ENCODE data around the gene KIT. TPM values are rescaled to one million over a fixed set of nuclear protein-coding genes. Genes with fewer than 3 reads are reported as not detected.

Gene KIT
- total RNA-seq, 2 experiments from 2014 or later: 0.29 to 0.79 TPM

DNA sequence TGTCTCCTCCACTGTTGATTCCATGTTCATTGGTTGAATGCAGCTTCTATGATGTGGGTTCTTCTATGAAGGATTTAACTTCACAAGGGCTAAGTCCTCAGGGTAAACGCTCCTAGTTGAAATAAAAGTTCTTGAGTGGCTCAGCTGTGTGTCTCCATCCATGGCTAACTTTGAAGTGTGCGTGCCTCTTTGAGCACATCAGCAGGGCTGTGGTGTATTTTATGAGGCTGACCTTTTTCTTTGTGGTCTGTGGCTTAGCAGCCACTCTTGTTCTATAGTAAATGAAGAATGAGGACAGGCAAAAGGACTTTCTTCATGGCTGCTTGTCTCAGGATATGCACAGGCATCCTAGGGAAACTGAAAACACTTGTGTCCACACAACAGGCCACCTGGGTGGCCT lies 88.5 kb downstream of the KIT start:
- Mint-ChIP-seq H3K27me3 (no peaks in the 10 kb centered on the region), H3K4me1 (peaks cover 4% of the 10 kb centered on the region)
- POLR2A ChIA-PET: no interaction called here

DNA sequence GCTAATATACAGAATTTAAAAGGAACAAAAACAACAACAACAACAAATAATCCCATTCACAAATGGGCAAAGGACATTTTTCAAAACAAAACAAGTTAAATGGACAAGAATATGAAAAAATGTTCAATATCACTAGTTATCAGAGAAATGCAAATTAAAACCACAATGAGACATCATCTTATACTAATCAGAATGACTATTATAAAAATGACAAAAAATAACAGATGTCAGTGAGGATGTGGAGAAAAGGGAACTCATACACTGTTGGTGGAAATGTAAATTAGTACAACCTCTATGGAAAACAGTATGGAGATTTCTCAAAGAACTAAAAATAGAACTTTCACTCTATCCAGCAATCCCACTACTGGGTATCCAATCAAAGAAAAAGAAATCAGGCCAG lies 92.6 kb downstream of the KIT start:
- H3K4me3 Mint-ChIP-seq: no peak overlapping the region
- ChIA-PET POLR2A (no interaction called here), CTCF (no interaction called here)
- H3K27ac Mint-ChIP-seq: no peak overlapping the region
- peaks cover 4% of the 10 kb centered on the region for H3K4me1 Mint-ChIP-seq
- no peaks in the 10 kb centered on the region for H3K9me3 Mint-ChIP-seq
- H3K36me3 Mint-ChIP-seq (ENCODE audit: low read depth): no peaks in the 10 kb centered on the region
- DNase-seq: no peak
- H3K27me3 Mint-ChIP-seq: no peaks in the 10 kb centered on the region

More for the DNA sequence above, 88.5 kb downstream of the KIT start:
- DNase-seq: no peak
- Mint-ChIP-seq H3K27ac (no peak overlapping the region), H3K4me3 (no peak overlapping the region), H3K36me3 (ENCODE audit: low read depth) (no peaks in the 10 kb centered on the region), H3K9me3 (no peaks in the 10 kb centered on the region)
- CTCF ChIA-PET: no interaction called here

DNA sequence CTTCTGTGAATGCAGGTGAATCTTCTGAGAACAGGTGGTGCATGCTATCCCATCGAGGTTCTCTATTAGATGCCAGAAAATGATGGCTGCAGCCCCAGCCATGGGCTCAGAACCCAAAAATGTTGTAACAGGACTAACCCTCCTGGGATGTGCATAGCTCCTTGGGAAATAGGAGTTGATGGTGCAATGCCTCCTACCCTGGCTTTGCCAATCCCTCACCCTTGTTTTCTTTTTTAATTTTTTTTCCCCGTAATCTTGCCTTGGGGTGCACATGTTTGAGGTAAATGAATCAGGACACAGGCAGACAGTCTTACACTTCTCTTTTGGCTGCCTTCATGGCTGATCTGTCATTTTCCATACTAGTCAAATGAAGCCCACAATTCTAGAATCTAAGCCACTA lies 96.6 kb downstream of the KIT start:
- ChIA-PET CTCF (no interaction called here), POLR2A (no interaction called here)
- Mint-ChIP-seq H3K4me1 (no peaks in the 10 kb centered on the region), H3K27ac (no peak overlapping the region), H3K9me3 (no peaks in the 10 kb centered on the region), H3K27me3 (no peaks in the 10 kb centered on the region), H3K36me3 (ENCODE audit: low read depth) (no peaks in the 10 kb centered on the region), H3K4me3 (no peak overlapping the region)
- no peak for DNase-seq

DNA sequence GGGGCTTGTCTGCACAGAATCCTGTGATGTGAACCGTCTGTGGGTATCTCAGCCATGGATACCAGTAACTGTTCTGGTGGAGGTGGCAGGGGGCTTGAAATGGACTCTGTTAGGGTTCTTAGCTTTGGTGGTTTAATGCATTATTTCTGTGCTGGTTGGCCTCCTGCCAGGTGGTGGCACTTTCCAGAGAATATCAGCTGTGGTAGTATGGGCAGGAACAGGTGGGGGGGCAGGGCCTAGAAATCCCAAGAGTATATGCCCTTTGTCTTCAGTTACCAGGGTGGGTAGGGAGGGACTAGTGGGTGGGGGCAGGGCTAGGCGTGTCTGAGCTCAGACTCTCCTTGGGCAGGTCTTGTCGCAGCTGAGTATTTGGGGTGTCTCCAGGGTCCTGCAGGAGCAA lies 106.7 kb downstream of the KIT start:
- no peaks in the 10 kb centered on the region for H3K36me3 Mint-ChIP-seq (ENCODE audit: low read depth)
- CTCF ChIA-PET: no interaction called here
- peaks cover 2% of the 10 kb centered on the region for H3K9me3 Mint-ChIP-seq
- H3K27me3 Mint-ChIP-seq: no peaks in the 10 kb centered on the region
- no peak overlapping the region for H3K4me3 Mint-ChIP-seq
- peaks cover 2% of the 10 kb centered on the region for H3K4me1 Mint-ChIP-seq
- no peak for DNase-seq
- H3K27ac Mint-ChIP-seq: no peak overlapping the region
- POLR2A ChIA-PET: no interaction called here

DNA sequence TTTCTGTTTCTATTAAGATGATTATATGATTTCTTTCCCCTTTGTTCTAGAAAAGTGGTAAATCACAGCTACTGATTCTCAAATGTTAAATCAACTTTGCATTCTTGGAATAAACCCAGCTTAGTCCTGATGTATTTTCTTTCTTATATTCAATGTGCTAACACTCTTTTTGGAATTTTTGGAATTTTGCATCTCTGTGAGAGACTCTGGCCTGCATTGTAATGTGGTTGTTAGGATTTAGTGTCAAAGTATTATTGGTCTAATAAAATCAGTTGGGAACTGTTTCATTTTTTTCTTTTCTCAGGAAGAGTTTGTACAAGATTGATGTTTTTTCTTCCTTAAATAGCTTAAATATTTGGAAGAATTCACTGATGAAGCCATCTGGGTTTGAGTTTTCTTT lies 109.6 kb downstream of the KIT start:
- no peaks in the 10 kb centered on the region for H3K9me3 Mint-ChIP-seq
- no peak overlapping the region for H3K27ac Mint-ChIP-seq
- ChIA-PET CTCF (no interaction called here), POLR2A (interaction anchor here (0.7 kb wide), 1 partner anchor 450 kb away, joined by 3 read pairs; no protein-coding TSS in a partner anchor)
- H3K36me3 Mint-ChIP-seq (ENCODE audit: low read depth): no peaks in the 10 kb centered on the region
- H3K4me1 Mint-ChIP-seq: no peaks in the 10 kb centered on the region
- H3K27me3 Mint-ChIP-seq: no peaks in the 10 kb centered on the region
- DNase-seq: no peak
- H3K4me3 Mint-ChIP-seq: no peak overlapping the region

DNA sequence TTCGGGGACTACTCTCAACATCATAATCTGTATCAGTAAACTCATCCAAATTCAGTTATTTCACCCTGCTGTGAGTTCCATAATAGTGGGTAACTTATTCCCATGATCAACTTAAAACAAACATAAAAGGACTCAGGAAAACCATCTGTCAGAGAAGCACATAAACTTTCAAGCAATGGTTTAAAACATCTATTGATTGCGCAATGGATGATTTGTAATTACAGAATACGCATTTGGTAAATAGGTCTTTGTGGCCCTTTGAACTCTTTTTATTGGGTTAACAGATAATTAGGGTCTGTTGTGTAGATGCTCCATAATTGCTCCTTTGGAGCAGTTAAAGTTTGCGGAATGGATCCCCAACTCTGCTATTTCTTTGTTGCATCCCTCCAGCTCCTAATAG lies 115.3 kb downstream of the KIT start:
- POLR2A ChIA-PET: no interaction called here
- Mint-ChIP-seq H3K27me3 (no peaks in the 10 kb centered on the region), H3K27ac (no peak overlapping the region), H3K4me3 (no peak overlapping the region), H3K36me3 (ENCODE audit: low read depth) (no peaks in the 10 kb centered on the region), H3K9me3 (no peaks in the 10 kb centered on the region), H3K4me1 (no peaks in the 10 kb centered on the region)
- no peak for DNase-seq
- CTCF ChIA-PET: no interaction called here

DNA sequence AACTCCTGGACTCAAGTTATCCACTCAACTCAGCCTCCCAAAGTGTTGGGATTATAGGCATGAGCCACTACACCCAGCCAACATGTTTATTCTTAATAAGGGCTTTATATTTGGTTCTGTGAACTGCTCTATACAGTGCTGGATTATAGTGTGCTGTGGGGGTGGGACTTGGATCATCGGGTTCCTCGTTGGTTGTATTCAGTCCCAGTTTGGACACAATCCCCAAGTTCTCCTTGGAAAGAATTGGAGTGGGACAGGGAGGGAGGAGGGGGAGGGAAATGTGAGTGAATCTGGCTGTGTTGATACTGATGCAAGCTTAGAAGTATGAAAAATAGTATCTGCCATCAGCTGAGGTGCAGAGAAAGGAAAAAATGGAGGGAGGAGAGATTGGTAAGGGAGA lies 121.3 kb downstream of the KIT start:
- no peaks in the 10 kb centered on the region for H3K36me3 Mint-ChIP-seq (ENCODE audit: low read depth)
- no peak for DNase-seq
- no peak overlapping the region for H3K4me3 Mint-ChIP-seq
- CTCF ChIA-PET: interaction anchor here (0.6 kb wide), 1 partner anchor 91 kb away, joined by 3 read pairs; no protein-coding TSS in a partner anchor
- H3K9me3 Mint-ChIP-seq: no peaks in the 10 kb centered on the region
- H3K4me1 Mint-ChIP-seq: no peaks in the 10 kb centered on the region
- H3K27ac Mint-ChIP-seq: no peak overlapping the region
- POLR2A ChIA-PET: no interaction called here
- no peaks in the 10 kb centered on the region for H3K27me3 Mint-ChIP-seq

DNA sequence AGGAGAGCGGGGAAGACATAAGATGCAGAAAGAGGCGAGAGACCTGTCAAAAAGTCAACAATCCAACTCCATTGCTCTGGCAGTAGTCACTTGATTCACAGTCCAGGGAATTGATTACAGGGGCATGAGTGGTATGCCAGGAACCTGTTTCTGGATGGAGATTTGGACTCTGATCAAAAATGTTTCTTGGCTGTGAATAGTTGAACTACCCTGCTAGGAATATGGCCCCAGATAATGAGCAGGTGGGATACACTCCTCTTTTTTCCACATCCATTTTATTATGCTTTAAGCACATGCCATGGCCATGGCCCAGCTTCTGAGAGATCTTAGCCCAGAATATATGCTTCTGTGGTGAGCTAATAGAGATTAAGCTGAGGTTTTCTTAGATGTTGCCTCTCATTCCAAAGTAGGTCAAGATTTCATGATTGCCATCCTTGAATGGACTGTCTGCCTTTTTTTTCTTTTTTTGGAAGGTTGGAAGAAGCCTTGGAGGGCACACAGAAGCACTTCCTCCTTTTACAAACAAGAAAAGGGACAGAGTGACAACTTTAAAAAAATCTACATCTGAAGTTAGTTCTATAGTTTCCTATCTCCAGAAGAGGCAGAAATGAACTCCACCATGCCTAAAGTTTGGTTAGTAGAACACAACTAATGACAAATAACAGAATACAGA lies 121.9 kb downstream of the KIT start:
- CTCF ChIA-PET: no interaction called here

DNA sequence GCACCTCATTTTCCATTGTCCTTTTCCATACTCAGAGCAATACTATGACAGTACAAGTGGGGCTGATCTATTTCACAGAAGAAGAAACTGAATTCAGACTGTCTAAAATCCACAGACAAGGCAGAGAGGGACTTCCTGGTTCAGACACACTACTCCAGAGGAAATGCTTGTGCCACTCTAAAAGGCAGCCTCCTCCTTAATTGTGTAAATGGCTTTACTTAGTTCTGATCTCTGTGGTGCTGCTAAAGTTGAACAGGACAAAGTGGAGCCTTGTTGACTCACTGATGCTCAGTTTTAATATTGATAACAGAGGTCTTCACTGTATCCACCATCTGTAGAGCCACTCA lies 122.4 kb downstream of the KIT start:
- Mint-ChIP-seq H3K4me3 (no peak overlapping the region), H3K4me1 (no peaks in the 10 kb centered on the region), H3K27ac (no peak overlapping the region), H3K36me3 (ENCODE audit: low read depth) (no peaks in the 10 kb centered on the region), H3K27me3 (no peaks in the 10 kb centered on the region), H3K9me3 (no peaks in the 10 kb centered on the region)
- CTCF ChIA-PET: no interaction called here
- POLR2A ChIA-PET: no interaction called here
- no peak for DNase-seq

More for the DNA sequence above, 121.9 kb downstream of the KIT start:
- no peak for DNase-seq
- Mint-ChIP-seq H3K4me3 (no peak overlapping the region), H3K27me3 (no peaks in the 10 kb centered on the region), H3K27ac (no peak overlapping the region), H3K36me3 (ENCODE audit: low read depth) (no peaks in the 10 kb centered on the region), H3K4me1 (no peaks in the 10 kb centered on the region), H3K9me3 (no peaks in the 10 kb centered on the region)
- POLR2A ChIA-PET: no interaction called here

DNA sequence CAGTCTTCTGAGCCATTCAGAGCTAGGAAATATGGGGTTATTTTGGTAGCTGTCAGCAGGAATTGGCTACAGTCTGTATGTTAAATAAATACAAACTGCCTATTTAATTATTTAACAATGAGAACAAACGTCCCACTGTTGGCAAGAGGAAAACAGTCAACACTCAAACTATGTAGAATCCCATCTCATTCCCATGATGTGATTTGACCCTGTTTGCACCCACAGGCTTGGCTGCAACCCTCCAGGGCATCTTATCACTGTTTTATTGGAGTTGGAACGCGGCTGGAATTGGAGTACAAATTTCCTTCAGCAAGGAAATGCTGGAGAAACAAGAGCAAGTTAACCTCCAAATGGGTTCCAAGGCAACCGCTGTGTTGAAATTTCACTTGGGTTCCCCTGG lies 124.0 kb downstream of the KIT start:
- CTCF ChIA-PET: no interaction called here
- H3K27me3 Mint-ChIP-seq: no peaks in the 10 kb centered on the region
- no peaks in the 10 kb centered on the region for H3K9me3 Mint-ChIP-seq
- H3K4me3 Mint-ChIP-seq: no peak overlapping the region
- H3K36me3 Mint-ChIP-seq (ENCODE audit: low read depth): no peaks in the 10 kb centered on the region
- DNase-seq: no peak
- H3K27ac Mint-ChIP-seq: no peak overlapping the region
- H3K4me1 Mint-ChIP-seq: no peaks in the 10 kb centered on the region
- POLR2A ChIA-PET: no interaction called here

DNA sequence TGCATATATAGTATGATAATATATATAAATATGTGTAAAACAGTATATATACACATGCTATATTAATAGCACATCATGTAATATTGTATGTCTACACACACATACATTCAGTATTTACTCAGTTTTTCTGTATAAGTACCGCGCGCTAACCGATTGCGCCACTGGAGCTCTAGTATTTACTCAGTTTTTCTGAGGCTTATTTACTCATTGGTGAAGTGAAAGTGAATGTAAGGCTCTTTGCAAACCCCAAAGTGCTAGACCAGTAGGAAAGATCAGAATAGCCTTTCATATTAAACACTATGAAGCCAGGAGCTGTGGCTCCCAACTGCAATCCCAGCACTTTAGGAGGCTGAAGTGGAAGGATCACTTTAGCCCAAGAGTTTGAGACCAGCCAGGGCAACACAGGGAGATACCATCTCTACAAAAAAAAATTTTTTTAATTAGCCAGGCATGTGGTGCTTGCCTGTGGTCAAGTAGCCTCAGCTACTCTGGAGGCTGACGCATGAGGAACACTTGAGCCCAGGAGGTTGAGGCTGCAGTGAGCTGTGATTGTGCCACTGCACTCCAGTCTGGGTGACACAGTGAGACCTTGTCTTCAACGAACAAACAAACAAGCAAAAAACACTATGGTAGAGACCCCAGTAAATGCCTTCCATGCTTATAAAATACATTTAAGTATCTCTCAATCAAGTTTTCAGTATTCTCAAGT lies 125.8 kb downstream of the KIT start:
- Mint-ChIP-seq H3K36me3 (ENCODE audit: low read depth) (no peaks in the 10 kb centered on the region), H3K27me3 (no peaks in the 10 kb centered on the region), H3K4me3 (no peak overlapping the region), H3K4me1 (no peaks in the 10 kb centered on the region), H3K27ac (no peak overlapping the region), H3K9me3 (no peaks in the 10 kb centered on the region)
- POLR2A ChIA-PET: no interaction called here
- CTCF ChIA-PET: no interaction called here
- no peak for DNase-seq

DNA sequence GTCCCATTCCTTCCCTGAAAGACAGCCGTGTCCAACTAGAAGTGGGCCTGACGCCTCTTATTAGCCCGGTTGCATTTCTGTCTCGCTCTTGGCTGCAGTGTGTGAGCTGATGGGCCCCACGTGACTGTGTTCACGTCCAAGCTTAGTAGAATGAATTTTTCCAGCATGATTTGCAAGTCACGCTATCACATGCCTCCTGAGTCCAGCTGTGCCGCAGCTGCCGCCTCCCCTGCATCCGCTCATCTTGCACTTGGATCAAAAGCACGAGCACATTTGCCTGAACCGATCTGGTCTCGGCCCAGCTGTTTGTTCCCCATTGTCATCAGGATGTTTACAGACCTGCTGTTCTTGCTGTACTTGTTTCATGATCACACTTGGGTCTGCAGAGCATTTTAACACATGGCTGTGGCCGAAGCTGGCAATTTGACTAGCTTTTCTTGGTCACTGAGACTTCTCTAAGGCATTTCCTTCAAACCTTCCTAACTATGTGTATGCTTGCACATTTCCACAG lies 126.5 kb downstream of the KIT start:
- POLR2A ChIA-PET: no interaction called here
- H3K4me3 Mint-ChIP-seq: no peak overlapping the region
- H3K27ac Mint-ChIP-seq: no peak overlapping the region
- H3K27me3 Mint-ChIP-seq: no peaks in the 10 kb centered on the region
- no peaks in the 10 kb centered on the region for H3K36me3 Mint-ChIP-seq (ENCODE audit: low read depth)
- CTCF ChIA-PET: no interaction called here
- no peaks in the 10 kb centered on the region for H3K9me3 Mint-ChIP-seq
- DNase-seq: no peak
- no peaks in the 10 kb centered on the region for H3K4me1 Mint-ChIP-seq
